Choroid plexus epithelial cell (primary cell): Measurements from ENCODE around the gene PLEKHO2.
A peak's percentile ranks its signal among the peaks of the same experiment; 100 is the strongest.

Experiments used
- DNase-seq: peaks from one replicate; pipeline ENCODE4 v3.0.0-alpha.2; 2010; ENCODE audit warnings: low read depth
- H3K4me3 ChIP-seq: 2 replicates; pipeline ENCODE4 v1.5.1; 2011; ENCODE audit warnings: low read depth, mild to moderate bottlenecking, control low read depth, low read length, moderate library complexity
- CTCF ChIP-seq: conservative IDR thresholded peaks from 2 replicates; pipeline ENCODE4 v1.5.1; 2011; ENCODE audit warnings: low read depth, mild to moderate bottlenecking, control low read depth, inconsistent platforms, low read length, moderate library complexity

The PLEKHO2 gene

GRCh38 chr15:64806509-64806908 lies 35.2 kb upstream of the PLEKHO2 start:
- TF ChIP-seq CTCF = no peak
- H3K4me3 ChIP-seq = no peak overlapping the region
- no peak for DNase-seq

GRCh38 chr15:64807051-64807749 lies 34.5 kb upstream of the PLEKHO2 start:
- DNase-seq = no peak
- no peak for TF ChIP-seq CTCF
- H3K4me3 ChIP-seq = no peak overlapping the region

GRCh38 chr15:64807751-64808222 lies 33.9 kb upstream of the PLEKHO2 start:
- DNase-seq = no peak
- H3K4me3 ChIP-seq = no peak overlapping the region
- TF ChIP-seq CTCF = no peak

GRCh38 chr15:64808785-64809453 lies 32.8 kb upstream of the PLEKHO2 start:
- no peak overlapping the region for H3K4me3 ChIP-seq
- no peak for TF ChIP-seq CTCF
- no peak for DNase-seq

- H3K4me3 ChIP-seq = no peak overlapping the region
- TF ChIP-seq CTCF = peak; percentile 94
- DNase-seq = peak; percentile 78
These were observed 31.8 kb upstream of the PLEKHO2 start for GRCh38 chr15:64809649-64810496.

- no peak for DNase-seq
- no peak for TF ChIP-seq CTCF
- H3K4me3 ChIP-seq = no peak overlapping the region
These were observed 31.0 kb upstream of the PLEKHO2 start for GRCh38 chr15:64810497-64811326.
